OCI-M2 (cell line): ENCODE results near the gene EPB41L4A.

ENCODE experiments used
- DNase-seq: peaks from one replicate; lab custom pipeline; 2025; ENCODE audit not compliant: unreplicated experiment; lab: John Stamatoyannopoulos, UW

EPB41L4A gene

DNA sequence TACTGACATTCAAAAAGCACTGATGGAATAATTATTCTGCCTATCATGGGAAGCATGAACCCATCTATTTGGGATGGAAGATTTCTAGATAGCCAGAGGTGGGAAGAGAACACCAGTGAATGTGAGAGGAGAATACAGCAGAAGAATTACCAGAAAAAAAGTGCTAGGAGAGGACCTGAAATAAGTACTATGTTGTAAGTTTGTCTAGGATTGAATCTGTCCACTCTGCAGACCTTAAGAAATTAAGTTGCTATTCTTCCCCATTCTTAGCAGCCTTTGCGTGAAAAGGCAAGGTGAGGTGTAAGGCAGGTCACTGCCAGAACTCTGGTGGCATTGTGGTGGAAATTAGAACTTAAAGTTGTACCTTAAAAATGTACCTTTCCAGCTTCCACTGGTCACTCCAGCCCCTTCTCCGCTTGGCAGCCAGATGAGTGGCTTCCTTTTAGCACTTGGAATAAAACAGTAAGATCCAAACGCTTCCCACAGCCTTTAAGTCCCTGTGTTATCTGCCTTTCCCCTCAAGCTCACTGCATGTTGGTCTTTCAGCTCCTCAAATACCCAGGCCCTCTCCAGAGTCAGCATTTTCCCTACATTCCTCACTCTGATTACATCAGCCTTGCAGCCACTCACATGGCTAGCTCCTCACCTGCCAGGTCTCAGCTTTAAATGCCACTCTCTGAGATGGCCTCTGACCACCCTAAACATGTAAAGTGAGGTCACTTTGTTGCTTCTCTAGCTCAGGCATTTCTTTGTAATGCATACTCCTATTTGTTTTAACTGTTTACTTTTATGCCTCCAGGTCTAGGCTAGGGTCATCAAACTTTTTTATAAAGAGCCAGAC lies 253.0 kb downstream of the EPB41L4A start:
- no peak for DNase-seq

DNA sequence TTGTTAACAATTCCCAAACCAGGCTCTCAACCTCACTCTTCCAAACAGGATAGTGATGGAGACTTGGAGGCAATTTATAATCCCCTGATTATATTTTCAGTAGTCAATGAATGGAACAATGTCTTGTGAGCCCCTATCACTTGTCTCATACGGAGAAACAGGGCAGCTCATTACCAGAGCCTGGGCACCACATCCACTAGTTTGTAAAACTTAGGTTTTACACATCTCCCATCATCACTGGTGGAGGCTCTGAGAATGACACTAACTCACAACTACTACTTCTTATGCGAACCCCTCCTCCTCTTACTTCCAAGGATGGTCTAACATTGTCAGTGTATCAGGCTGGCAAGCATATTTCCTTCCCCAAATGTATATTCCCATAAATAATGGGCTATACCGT lies 253.7 kb downstream of the EPB41L4A start:
- no peak for DNase-seq

- DNase-seq = no peak
Measured at GRCh38 chr5:112163435-112163834, 255.6 kb downstream of the EPB41L4A start.

- DNase-seq = no peak
Measured at GRCh38 chr5:112161392-112161748, 257.7 kb downstream of the EPB41L4A start.

GRCh38 chr5:112160652-112161391 lies 258.3 kb downstream of the EPB41L4A start:
- peak; percentile 69 for DNase-seq

DNA sequence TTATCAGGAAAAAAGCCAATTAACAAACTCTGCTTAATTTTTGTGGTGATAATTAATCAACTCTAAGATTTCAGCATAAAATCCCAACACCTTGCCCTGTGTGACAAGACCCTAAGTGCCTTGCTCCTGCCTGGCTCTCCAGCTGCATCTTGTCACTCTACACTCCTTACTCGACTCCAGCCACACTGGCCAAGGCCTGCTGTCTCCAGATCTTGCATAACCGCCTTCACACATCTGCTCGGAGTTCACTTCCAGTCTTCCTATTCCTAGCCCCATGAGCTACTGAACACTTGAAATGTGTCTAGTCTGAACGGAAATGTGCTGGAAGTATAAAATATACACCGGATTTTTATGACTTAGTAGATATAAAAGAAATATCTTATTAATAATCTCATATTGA lies 259.6 kb downstream of the EPB41L4A start:
- no peak for DNase-seq

DNA sequence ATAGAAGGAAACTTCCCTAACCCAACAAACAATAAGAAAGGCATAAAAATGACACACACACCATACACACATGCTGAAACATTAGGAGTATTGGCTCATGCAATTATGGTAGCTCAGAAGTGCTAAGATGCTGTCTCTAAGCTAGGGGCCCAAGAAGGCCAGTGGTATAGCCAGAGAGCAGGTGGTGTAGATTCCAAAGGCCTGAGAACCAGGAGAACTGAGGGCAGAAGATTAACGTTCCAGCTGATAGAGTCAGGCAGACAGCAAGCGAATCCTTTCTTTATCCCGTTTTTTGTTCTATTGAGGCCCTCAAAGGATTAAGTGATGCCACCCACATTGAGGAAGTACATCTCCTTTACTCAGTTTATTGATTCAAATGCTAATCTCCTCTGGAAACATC lies 262.9 kb downstream of the EPB41L4A start:
- DNase-seq = no peak

GRCh38 chr5:112154940-112155686 lies 264.0 kb downstream of the EPB41L4A start:
- no peak for DNase-seq

DNA sequence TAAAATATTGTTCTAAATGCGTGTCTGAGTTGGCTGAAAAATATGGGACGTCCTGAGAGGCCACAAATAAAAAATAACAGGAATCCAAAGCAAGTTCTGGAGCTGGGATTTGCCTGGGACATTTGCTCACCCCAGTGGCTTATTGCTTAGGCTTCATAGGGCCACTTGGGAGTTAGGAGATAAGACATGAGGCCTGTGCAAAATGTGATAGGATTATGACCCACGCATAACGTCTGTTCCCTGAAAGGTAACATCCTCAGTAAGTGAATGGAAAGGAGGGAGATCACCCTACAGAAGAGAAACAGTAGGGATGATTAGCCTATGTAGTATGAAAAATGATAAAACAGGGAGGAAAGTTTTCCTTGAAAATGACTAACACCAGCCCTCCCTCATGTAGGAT lies 269.4 kb downstream of the EPB41L4A start:
- no peak for DNase-seq

DNA sequence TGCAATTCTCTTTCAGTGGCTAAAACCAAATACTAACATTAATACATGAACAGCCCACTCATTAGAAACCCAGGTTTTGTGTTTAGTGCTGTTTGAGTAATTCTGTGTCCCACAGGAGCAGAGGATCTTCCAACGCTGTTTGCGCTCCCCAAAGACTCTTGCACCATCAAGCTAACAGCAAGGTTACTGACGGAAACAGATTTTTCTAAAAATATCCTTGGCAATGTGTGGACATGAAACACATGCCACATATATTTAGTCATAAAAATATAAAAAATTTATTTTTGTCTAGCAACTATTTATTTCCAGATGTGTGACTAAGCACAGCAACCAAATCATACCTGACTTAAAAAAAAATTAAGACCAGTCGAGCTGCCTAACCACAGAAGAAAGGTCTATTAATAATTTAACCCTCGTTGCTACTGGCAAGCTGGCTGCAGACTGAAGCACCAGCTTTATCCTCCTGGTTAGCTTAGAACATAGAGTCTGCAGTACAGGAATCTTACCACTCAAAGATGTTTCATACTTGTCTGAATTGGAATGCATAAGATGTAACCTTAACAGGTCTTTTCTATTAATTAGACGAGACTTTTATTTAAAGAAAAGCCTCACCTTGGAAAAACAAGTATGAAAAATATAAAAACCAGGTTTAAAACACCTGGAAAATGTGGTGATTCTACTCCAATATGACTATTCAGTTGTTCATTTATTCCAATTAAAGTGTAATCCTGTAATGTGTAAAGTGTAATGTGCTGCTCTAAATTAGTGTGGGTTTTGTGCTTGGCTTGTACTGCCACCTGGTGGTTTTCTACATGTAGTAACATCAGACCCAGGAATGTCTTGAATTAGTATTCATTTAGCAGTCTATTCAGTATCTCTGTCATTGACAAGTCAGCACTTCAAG lies 272.5 kb downstream of the EPB41L4A start:
- peak; percentile 33 for DNase-seq

GRCh38 chr5:112143690-112144089 lies 275.4 kb downstream of the EPB41L4A start:
- DNase-seq = no peak

GRCh38 chr5:112142769-112143270 lies 276.3 kb downstream of the EPB41L4A start:
- no peak for DNase-seq

- no peak for DNase-seq
Measured at GRCh38 chr5:112141582-112141981, 277.5 kb downstream of the EPB41L4A start.

GRCh38 chr5:112138526-112138925 lies 280.6 kb downstream of the EPB41L4A start:
- DNase-seq = no peak

DNA sequence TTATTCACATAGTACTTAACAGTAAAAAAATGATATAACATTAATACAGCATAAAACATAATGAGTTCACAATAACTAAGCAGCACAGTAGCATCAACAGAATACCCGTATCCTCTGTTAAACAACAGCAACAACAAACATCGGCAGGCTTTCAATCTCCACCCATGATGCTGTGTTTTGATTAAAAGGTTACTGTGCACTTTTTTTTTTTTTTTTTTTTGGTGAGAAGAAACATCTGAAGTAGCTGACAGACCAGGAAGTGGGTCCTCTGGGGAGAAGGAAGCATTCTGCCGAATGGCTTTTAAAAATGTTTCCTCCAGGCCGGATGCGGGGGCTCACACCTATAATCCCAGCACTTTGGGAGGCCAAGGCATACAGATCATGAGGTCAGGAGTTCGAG lies 282.3 kb downstream of the EPB41L4A start:
- no peak for DNase-seq

- no peak for DNase-seq
Measured at GRCh38 chr5:112127861-112128260, 291.2 kb downstream of the EPB41L4A start.

GRCh38 chr5:112126982-112127381 lies 292.1 kb downstream of the EPB41L4A start:
- no peak for DNase-seq

DNA sequence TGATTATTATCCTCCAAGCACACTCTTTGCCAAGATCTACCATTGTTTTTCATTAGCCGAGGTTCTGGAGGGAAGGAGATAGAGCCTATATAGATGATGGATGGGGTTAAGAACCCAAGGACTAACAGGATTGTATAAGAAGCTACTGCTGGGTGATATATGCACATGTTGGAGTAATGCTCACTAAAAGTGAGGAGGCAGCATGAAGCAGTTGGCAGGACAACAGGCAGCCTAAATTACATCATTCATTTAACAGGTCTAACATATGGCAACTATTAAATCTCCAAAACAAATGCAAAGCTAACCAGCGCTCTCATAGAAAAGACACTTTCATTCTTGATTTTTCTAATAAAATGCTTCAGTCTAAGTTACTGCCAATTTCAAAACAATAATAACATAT lies 293.2 kb downstream of the EPB41L4A start:
- no peak for DNase-seq

- no peak for DNase-seq
Measured at GRCh38 chr5:112124788-112125187, 294.3 kb downstream of the EPB41L4A start.

GRCh38 chr5:112123086-112123485 lies 296.0 kb downstream of the EPB41L4A start:
- no peak for DNase-seq
